ENCODE data around the gene SPEF2. TPM values are rescaled to one million over a fixed set of nuclear protein-coding genes. Genes with fewer than 3 reads are reported as not detected.

The SPEF2 gene
- total RNA-seq, 5 donors from 2014 or later (not counting 1 experiment from before 2014, with no cell fraction given), result 6.0 to 12.3 (median 11.3) TPM

GRCh38 chr5:35803191-35803651 is 185.6 kb downstream of the SPEF2 start:
- H3K9me3 ChIP-seq, result no peaks in the 10 kb centered on the region
- Mint-ChIP-seq H3K27ac (peak overlapping the region; percentile 84 to 87), H3K9me3 (no peaks in the 10 kb centered on the region), H3K36me3 (no peaks in the 10 kb centered on the region), H3K4me3 (peak overlapping the region; percentile 1 to 42 (median 14)), H3K27me3 (no peaks in the 10 kb centered on the region), H3K4me1 (peaks cover 73 to 86% (median 78%) of the 10 kb centered on the region in 3 donors)
- 10% methylated on average over 3 of the region's 4 CpGs for WGBS (ENCODE audit: insufficient coverage)
- peaks cover 32 to 39% of the 10 kb centered on the region in 2 experiments for H3K4me1 ChIP-seq (ENCODE audit: control insufficient read depth in 1 of 2, extremely low read depth in 1 of 2, insufficient read depth in 2 of 2, low read length in 2 of 2)
- H3K36me3 ChIP-seq (ENCODE audit: control insufficient read depth in 2 of 2, extremely low read depth in 1 of 2, insufficient read depth in 1 of 2, low read length in 1 of 2), result no peaks in the 10 kb centered on the region
- H3K4me3 ChIP-seq (ENCODE audit: control insufficient read depth in 1 of 2, extremely low read depth in 1 of 2, low read length in 1 of 2), result peak overlapping the region in 1 of 2 donors; percentile 33
- DNase-seq (peak in 4 of 35 experiments; percentile 20 to 58 (median 32)), ATAC-seq (replicated peaks in 1 of 4) (peak; percentile 55 to 76 (median 67))
- ChIA-PET CTCF (interaction anchor here (0.7 to 3.0 kb wide), 6 partner anchors 10 to 123 kb away, joined by 3 to 7 read pairs (median 4); no protein-coding TSS in a partner anchor), POLR2A (interaction anchor here (0.6 to 2.1 kb wide), 7 partner anchors 8 to 56 kb away, joined by 3 to 12 read pairs (median 4); partner anchors contain the start of gene IL7R (in 1 of the 2))
- H3K27ac ChIP-seq (ENCODE audit: low read length), result peak overlapping the region; percentile 11
- no peaks in the 10 kb centered on the region for H3K27me3 ChIP-seq (replicated peaks in 1 of 2; ENCODE audit: control insufficient read depth in 2 of 2, extremely low read depth in 1 of 2, insufficient read depth in 2 of 2, low read length in 1 of 2)

- no peaks in the 10 kb centered on the region for H3K36me3 Mint-ChIP-seq
- Histone ChIP-seq H3K9me3 (no peaks in the 10 kb centered on the region), H3K4me1 (ENCODE audit: control insufficient read depth in 1 of 2, extremely low read depth in 1 of 2, insufficient read depth in 2 of 2, low read length in 2 of 2) (peaks cover 31 to 41% of the 10 kb centered on the region in 2 experiments), H3K36me3 (ENCODE audit: control insufficient read depth in 2 of 2, extremely low read depth in 1 of 2, insufficient read depth in 1 of 2, low read length in 1 of 2) (no peaks in the 10 kb centered on the region), H3K27me3 (replicated peaks in 1 of 2; ENCODE audit: control insufficient read depth in 2 of 2, extremely low read depth in 1 of 2, insufficient read depth in 2 of 2, low read length in 1 of 2) (no peaks in the 10 kb centered on the region), H3K27ac (ENCODE audit: low read length) (no peak overlapping the region), H3K4me3 (ENCODE audit: control insufficient read depth in 1 of 2, extremely low read depth in 1 of 2, low read length in 1 of 2) (no peak overlapping the region)
- 0% methylated on average over 1 of the region's 1 CpG for WGBS (ENCODE audit: insufficient coverage)
- POLR2A ChIA-PET, result interaction anchor here (0.7 to 2.1 kb wide), 5 partner anchors 9 to 53 kb away, joined by 4 to 11 read pairs (median 4); partner anchors contain the start of gene IL7R (in 1 of the 2)
- CTCF ChIA-PET, result interaction anchor here (0.6 to 3.0 kb wide), 7 partner anchors 9 to 134 kb away, joined by 3 to 7 read pairs (median 3); no protein-coding TSS in a partner anchor
- peaks cover 71 to 86% (median 75%) of the 10 kb centered on the region in 3 donors for H3K4me1 Mint-ChIP-seq
- peak overlapping the region; percentile 84 to 87 for H3K27ac Mint-ChIP-seq
- no peak for DNase-seq
- ATAC-seq (replicated peaks in 1 of 4), result peak in 2 of 4 experiments; percentile 28 to 33
- H3K9me3 Mint-ChIP-seq, result no peaks in the 10 kb centered on the region
- H3K4me3 Mint-ChIP-seq, result peak overlapping the region in 1 of 3 donors; percentile 42
- no peaks in the 10 kb centered on the region for H3K27me3 Mint-ChIP-seq
Observed at GRCh38 chr5:35804201-35804653, 186.6 kb downstream of the SPEF2 start.

GRCh38 chr5:35804841-35805240 is 187.2 kb downstream of the SPEF2 start:
- Mint-ChIP-seq H3K4me3 (peak overlapping the region in 1 of 3 donors; percentile 42), H3K9me3 (no peaks in the 10 kb centered on the region)

GRCh38 chr5:35810601-35811000 is 192.9 kb downstream of the SPEF2 start:
- Mint-ChIP-seq H3K4me3 (peak overlapping the region; percentile 49 to 67 (median 58)), H3K27ac (peak overlapping the region; percentile 94 to 96), H3K4me1 (peaks cover 71 to 79% (median 71%) of the 10 kb centered on the region in 3 donors), H3K9me3 (no peaks in the 10 kb centered on the region), H3K27me3 (no peaks in the 10 kb centered on the region), H3K36me3 (peaks cover 2% of the 10 kb centered on the region)
- H3K27me3 ChIP-seq (replicated peaks in 1 of 2; ENCODE audit: control insufficient read depth in 2 of 2, extremely low read depth in 1 of 2, insufficient read depth in 2 of 2, low read length in 1 of 2), result no peaks in the 10 kb centered on the region
- H3K4me3 ChIP-seq (ENCODE audit: control insufficient read depth in 1 of 2, extremely low read depth in 1 of 2, low read length in 1 of 2), result no peak overlapping the region
- peak overlapping the region; percentile 97 for H3K27ac ChIP-seq (ENCODE audit: low read length)
- peak in 7 of 35 experiments; percentile 16 to 51 (median 41) for DNase-seq
- POLR2A ChIA-PET, result interaction anchor here (0.5 to 5.7 kb wide), 15 partner anchors 8 to 881 kb away, joined by 3 to 178 read pairs (median 4); partner anchors contain the start of gene IL7R (in 1 of the 2)
- H3K4me1 ChIP-seq (ENCODE audit: control insufficient read depth in 1 of 2, extremely low read depth in 1 of 2, insufficient read depth in 2 of 2, low read length in 2 of 2), result peaks cover 46 to 57% of the 10 kb centered on the region in 2 experiments
- H3K36me3 ChIP-seq (ENCODE audit: control insufficient read depth in 2 of 2, extremely low read depth in 1 of 2, insufficient read depth in 1 of 2, low read length in 1 of 2), result no peaks in the 10 kb centered on the region
- H3K9me3 ChIP-seq, result no peaks in the 10 kb centered on the region
- ATAC-seq (replicated peaks in 1 of 4), result peak; percentile 43 to 60 (median 47)
- CTCF ChIA-PET, result interaction anchor here in 1 of 2 donors (0.7 to 1.5 kb wide), 9 partner anchors 12 to 159 kb away, joined by 3 to 11 read pairs (median 4); partner anchors contain the start of gene IL7R

More at GRCh38 chr5:35804841-35805240, 187.2 kb downstream of the SPEF2 start:
- ChIA-PET POLR2A (interaction anchor here (0.7 to 2.1 kb wide), 5 partner anchors 8 to 52 kb away, joined by 4 to 11 read pairs (median 8); partner anchors contain the start of gene IL7R (in 1 of the 2)), CTCF (interaction anchor here (0.6 to 3.0 kb wide), 4 partner anchors 10 to 135 kb away, joined by 3 to 7 read pairs (median 3); no protein-coding TSS in a partner anchor)
- no peak overlapping the region for H3K4me3 ChIP-seq (ENCODE audit: control insufficient read depth in 1 of 2, extremely low read depth in 1 of 2, low read length in 1 of 2)
- ATAC-seq (replicated peaks in 1 of 4) (no peak), DNase-seq (no peak)
- Mint-ChIP-seq H3K27ac (peak overlapping the region; percentile 29 to 84), H3K27me3 (no peaks in the 10 kb centered on the region), H3K4me1 (peaks cover 75 to 87% (median 76%) of the 10 kb centered on the region in 3 donors), H3K36me3 (no peaks in the 10 kb centered on the region)
- H3K27ac ChIP-seq (ENCODE audit: low read length), result no peak overlapping the region
- H3K9me3 ChIP-seq, result no peaks in the 10 kb centered on the region
- no peaks in the 10 kb centered on the region for H3K27me3 ChIP-seq (replicated peaks in 1 of 2; ENCODE audit: control insufficient read depth in 2 of 2, extremely low read depth in 1 of 2, insufficient read depth in 2 of 2, low read length in 1 of 2)
- peaks cover 36 to 47% of the 10 kb centered on the region in 2 experiments for H3K4me1 ChIP-seq (ENCODE audit: control insufficient read depth in 1 of 2, extremely low read depth in 1 of 2, insufficient read depth in 2 of 2, low read length in 2 of 2)
- H3K36me3 ChIP-seq (ENCODE audit: control insufficient read depth in 2 of 2, extremely low read depth in 1 of 2, insufficient read depth in 1 of 2, low read length in 1 of 2), result no peaks in the 10 kb centered on the region

GRCh38 chr5:35811108-35811741 is 193.6 kb downstream of the SPEF2 start:
- DNase-seq, result peak in 19 of 35 experiments; percentile 11 to 89 (median 32)
- peak overlapping the region; percentile 97 for H3K27ac ChIP-seq (ENCODE audit: low read length)
- no peaks in the 10 kb centered on the region for H3K36me3 ChIP-seq (ENCODE audit: control insufficient read depth in 2 of 2, extremely low read depth in 1 of 2, insufficient read depth in 1 of 2, low read length in 1 of 2)
- H3K27me3 ChIP-seq (replicated peaks in 1 of 2; ENCODE audit: control insufficient read depth in 2 of 2, extremely low read depth in 1 of 2, insufficient read depth in 2 of 2, low read length in 1 of 2), result no peaks in the 10 kb centered on the region
- ATAC-seq (replicated peaks in 1 of 4), result peak; percentile 79 to 83 (median 82)
- H3K4me1 ChIP-seq (ENCODE audit: control insufficient read depth in 1 of 2, extremely low read depth in 1 of 2, insufficient read depth in 2 of 2, low read length in 2 of 2), result peaks cover 49 to 58% of the 10 kb centered on the region in 2 experiments
- peaks cover 2% of the 10 kb centered on the region for H3K36me3 Mint-ChIP-seq
- no peaks in the 10 kb centered on the region for H3K9me3 Mint-ChIP-seq
- ChIA-PET POLR2A (interaction anchor here (0.6 to 5.7 kb wide), 16 partner anchors 8 to 204 kb away, joined by 3 to 178 read pairs (median 4); partner anchors contain the start of gene IL7R (in 1 of the 2)), CTCF (interaction anchor here (0.6 to 1.5 kb wide), 14 partner anchors 9 to 1789 kb away, joined by 3 to 11 read pairs (median 4); partner anchors contain the start of gene IL7R (in 1 of the 2))
- H3K27ac Mint-ChIP-seq, result peak overlapping the region; percentile 94 to 96
- H3K4me3 ChIP-seq (ENCODE audit: control insufficient read depth in 1 of 2, extremely low read depth in 1 of 2, low read length in 1 of 2), result no peak overlapping the region
- no peaks in the 10 kb centered on the region for H3K27me3 Mint-ChIP-seq
- H3K4me1 Mint-ChIP-seq, result peaks cover 65 to 73% (median 67%) of the 10 kb centered on the region in 3 donors
- no peaks in the 10 kb centered on the region for H3K9me3 ChIP-seq
- peak overlapping the region; percentile 52 to 62 (median 58) for H3K4me3 Mint-ChIP-seq
- WGBS (ENCODE audit: insufficient coverage), result no CpG with 5 or more reads among the region's 3 CpGs

GRCh38 chr5:35813521-35813920 is 195.9 kb downstream of the SPEF2 start:
- peak overlapping the region; percentile 76 to 77 for H3K27ac Mint-ChIP-seq
- no CpG with 5 or more reads among the region's 1 CpG for WGBS (ENCODE audit: insufficient coverage)
- Histone ChIP-seq H3K27me3 (replicated peaks in 1 of 2; ENCODE audit: control insufficient read depth in 2 of 2, extremely low read depth in 1 of 2, insufficient read depth in 2 of 2, low read length in 1 of 2) (no peaks in the 10 kb centered on the region), H3K9me3 (no peaks in the 10 kb centered on the region), H3K36me3 (ENCODE audit: control insufficient read depth in 2 of 2, extremely low read depth in 1 of 2, insufficient read depth in 1 of 2, low read length in 1 of 2) (no peaks in the 10 kb centered on the region), H3K4me1 (ENCODE audit: control insufficient read depth in 1 of 2, extremely low read depth in 1 of 2, insufficient read depth in 2 of 2, low read length in 2 of 2) (peaks cover 55 to 70% of the 10 kb centered on the region in 2 experiments), H3K4me3 (ENCODE audit: control insufficient read depth in 1 of 2, extremely low read depth in 1 of 2, low read length in 1 of 2) (no peak overlapping the region), H3K27ac (ENCODE audit: low read length) (peak overlapping the region; percentile 97)
- POLR2A ChIA-PET, result interaction anchor here (0.5 to 5.7 kb wide), 17 partner anchors 8 to 149 kb away, joined by 3 to 178 read pairs (median 5); partner anchors contain the start of gene IL7R (in 1 of the 2)
- ATAC-seq (replicated peaks in 1 of 4), result no peak
- H3K4me3 Mint-ChIP-seq, result no peak overlapping the region
- CTCF ChIA-PET, result interaction anchor here (0.7 to 2.2 kb wide), 14 partner anchors 9 to 94 kb away, joined by 3 to 8 read pairs (median 4); no protein-coding TSS in a partner anchor
- H3K27me3 Mint-ChIP-seq, result no peaks in the 10 kb centered on the region
- H3K4me1 Mint-ChIP-seq, result peaks cover 48 to 54% (median 50%) of the 10 kb centered on the region in 3 donors
- H3K36me3 Mint-ChIP-seq, result peaks cover 2% of the 10 kb centered on the region
- no peaks in the 10 kb centered on the region for H3K9me3 Mint-ChIP-seq
- no peak for DNase-seq
